Measurements from ENCODE around the gene GAD1.

- TF ChIP-seq, protein P1, sequence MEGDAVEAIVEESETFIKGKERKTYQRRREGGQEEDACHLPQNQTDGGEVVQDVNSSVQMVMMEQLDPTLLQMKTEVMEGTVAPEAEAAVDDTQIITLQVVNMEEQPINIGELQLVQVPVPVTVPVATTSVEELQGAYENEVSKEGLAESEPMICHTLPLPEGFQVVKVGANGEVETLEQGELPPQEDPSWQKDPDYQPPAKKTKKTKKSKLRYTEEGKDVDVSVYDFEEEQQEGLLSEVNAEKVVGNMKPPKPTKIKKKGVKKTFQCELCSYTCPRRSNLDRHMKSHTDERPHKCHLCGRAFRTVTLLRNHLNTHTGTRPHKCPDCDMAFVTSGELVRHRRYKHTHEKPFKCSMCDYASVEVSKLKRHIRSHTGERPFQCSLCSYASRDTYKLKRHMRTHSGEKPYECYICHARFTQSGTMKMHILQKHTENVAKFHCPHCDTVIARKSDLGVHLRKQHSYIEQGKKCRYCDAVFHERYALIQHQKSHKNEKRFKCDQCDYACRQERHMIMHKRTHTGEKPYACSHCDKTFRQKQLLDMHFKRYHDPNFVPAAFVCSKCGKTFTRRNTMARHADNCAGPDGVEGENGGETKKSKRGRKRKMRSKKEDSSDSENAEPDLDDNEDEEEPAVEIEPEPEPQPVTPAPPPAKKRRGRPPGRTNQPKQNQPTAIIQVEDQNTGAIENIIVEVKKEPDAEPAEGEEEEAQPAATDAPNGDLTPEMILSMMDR (IDR thresholded peaks at IDR 0.05): no peak
- TF ChIP-seq TFCP2L1 (CRISPR knock-in tag; IDR thresholded peaks at IDR 0.05): no peak
- TF ChIP-seq KDM1A (IDR thresholded peaks at IDR 0.05; ENCODE audit: low read depth): no peak
- TF ChIP-seq POLR2A (IDR thresholded peaks at IDR 0.05; ENCODE audit: low read length): no peak
- TF ChIP-seq ZC3H11A (IDR thresholded peaks at IDR 0.05): no peak
- TF ChIP-seq RAD21 (conservative IDR thresholded peaks at IDR 0.05 in 1 of 2, IDR thresholded peaks at IDR 0.05 in 1 of 2): no peak
Measured at GRCh38 chr2:170892391-170892951, 75.8 kb downstream of the GAD1 start.

All from A549 (cell line).